Activated effector memory CD4-positive, alpha-beta T cell treated with Interleukin-2 at 50 U/mL for 16 hours (primary cell): ENCODE results near the gene SHCBP1L.
"Not testable (repeated sequence)": the region's sequence is repeated elsewhere in the genome, so short reads cannot be mapped to it uniquely, and the experiment has no call there.

Experiments used
- DNase-seq: peaks from one replicate; pipeline ENCODE4 v3.0.0-alpha.2; 2020

The SHCBP1L gene

DNA sequence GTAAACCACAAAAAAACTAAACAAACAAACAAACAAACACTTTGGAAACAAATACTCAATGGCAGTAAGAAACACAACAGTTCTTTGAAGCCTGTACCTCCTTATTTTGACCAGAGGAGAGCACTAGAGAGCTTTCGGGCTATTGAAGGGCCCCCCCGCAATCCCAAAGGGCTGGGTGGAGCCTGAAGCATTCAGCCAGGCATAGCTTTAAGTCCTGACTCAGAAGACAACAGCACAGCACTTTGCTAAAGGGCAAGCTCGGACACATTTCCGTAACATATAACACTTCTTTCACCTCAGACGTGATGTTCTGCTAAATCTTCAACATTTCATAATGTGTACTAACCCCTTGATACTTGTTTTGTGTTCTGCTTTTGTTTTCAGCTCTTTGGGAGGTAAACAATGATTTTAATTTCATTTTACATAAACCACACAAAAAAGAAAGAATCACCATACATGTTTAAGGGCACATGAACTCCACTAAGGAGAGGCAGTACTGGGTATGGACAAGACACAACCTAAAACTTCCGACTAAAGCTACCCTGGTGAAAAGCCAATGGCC lies 9.7 kb upstream of the SHCBP1L start:
- no peak for DNase-seq

GRCh38 chr1:182960046-182960445 lies 7.1 kb upstream of the SHCBP1L start:
- DNase-seq: no peak

DNA sequence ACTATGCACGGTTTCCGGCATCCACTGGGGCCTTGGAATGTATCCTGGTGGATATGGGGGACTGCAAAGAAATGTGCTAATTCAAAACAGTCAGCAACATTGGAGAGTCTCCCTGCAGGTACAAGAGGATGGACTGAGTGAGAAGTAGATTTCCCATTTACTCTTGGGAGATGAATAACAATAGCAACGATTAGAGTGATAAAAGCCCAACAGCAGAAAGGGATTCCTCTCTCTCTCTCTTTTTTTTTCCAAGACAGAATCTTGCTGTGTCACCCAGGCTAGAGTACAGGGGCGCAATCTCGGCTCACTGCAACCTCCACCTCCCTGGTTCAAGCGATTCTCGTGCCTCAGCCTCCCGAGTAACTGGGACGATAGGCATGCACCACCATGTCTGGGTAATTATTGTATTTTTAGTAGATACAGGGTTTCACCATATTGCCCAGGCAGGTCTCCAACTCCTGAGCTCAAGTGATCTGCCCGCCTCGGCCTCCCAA lies 5.0 kb upstream of the SHCBP1L start:
- no peak for DNase-seq

DNA sequence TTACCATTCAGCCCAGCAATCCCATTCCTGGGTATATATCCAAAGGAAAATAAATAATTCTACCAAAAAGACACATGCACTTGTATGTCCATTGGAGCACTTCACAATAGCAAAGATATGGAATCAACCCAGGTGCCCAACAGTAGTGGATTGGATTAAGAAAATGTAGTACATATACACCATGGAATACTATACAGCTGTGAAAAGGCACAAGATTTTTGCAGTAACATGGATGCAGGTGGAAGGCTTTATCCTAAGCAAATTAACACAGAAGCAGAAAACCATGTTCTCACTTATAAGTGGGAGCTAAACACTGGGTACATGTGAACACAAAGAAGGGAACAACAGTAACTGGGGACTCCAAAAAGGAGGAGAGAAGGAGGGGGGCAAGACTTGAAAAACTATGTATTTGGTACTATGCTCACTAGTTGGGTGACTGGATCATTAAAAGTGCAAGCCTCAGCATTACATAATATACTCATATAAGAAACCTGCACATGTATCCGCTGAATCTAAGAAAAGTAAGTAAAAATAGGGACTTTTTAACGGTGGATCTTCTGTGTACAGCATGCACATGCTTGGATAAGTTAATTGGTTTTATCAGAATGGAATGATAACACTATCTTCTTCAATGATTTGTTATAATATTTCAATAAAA lies 3.9 kb upstream of the SHCBP1L start:
- no peak for DNase-seq

GRCh38 chr1:182955596-182956588 lies 2.9 kb upstream of the SHCBP1L start:
- no peak for DNase-seq

- DNase-seq: no peak
Observed at GRCh38 chr1:182953826-182954225, 860 bp upstream of the SHCBP1L start.

GRCh38 chr1:182943336-182943735 lies 9.6 kb downstream of the SHCBP1L start:
- DNase-seq: not testable (repeated sequence)

DNA sequence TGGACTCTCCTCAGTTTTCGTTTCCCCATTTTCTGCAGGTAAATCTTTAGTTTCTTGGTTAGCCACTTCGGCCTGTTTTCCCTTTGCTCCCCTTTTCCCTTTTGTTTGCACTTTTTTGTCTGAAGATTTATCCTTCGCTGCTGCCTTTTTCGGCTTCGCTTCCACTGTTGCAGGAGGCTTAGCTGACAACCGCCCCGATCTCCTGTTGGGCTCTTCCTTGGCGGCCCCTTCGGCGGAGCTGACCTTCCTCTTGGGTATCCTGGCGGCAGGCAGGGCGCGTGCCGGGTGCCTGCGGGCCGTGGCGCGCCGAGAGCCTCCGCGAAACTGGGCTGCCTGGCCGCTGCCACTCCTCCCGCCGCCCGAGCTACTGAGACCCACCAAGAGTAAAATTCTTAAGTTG lies 10.8 kb downstream of the SHCBP1L start:
- DNase-seq: not testable (repeated sequence)

DNA sequence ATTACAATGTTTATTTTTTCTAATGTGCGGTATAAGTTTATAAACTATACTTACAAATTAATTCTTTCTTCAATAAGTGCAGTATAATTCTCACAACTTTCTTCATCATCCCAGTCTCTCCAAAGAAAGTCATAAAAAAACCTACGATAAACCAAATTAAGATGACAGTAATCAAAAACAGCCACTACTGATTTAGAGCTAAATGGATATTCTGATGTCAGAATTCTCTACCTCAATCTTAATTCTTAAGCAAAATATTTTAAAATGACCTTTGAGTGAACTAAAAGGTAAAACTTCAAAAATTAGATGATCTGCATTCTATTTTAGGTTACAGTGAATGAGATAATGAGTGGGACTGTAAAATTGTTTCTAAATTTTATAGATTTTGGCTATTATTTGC lies 13.6 kb downstream of the SHCBP1L start:
- no peak for DNase-seq

DNA sequence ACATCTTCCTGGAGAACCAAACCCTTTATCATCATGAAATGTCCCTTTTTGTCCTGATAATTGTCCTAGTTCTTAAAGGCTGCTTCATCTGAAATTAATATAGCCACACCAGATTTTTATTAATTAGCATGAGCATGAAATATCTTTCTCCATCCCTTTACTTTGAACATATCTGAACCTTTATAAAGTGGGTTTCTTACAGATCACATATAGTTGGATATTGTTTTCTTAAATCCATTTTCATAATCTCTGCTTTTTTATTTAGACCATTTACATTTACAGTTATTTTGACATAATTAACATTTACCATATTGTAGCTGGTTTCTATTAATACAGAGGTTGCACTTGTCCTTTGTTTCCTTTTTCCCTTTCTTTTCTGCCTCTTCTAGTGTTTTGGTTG lies 17.2 kb downstream of the SHCBP1L start:
- no peak for DNase-seq

DNA sequence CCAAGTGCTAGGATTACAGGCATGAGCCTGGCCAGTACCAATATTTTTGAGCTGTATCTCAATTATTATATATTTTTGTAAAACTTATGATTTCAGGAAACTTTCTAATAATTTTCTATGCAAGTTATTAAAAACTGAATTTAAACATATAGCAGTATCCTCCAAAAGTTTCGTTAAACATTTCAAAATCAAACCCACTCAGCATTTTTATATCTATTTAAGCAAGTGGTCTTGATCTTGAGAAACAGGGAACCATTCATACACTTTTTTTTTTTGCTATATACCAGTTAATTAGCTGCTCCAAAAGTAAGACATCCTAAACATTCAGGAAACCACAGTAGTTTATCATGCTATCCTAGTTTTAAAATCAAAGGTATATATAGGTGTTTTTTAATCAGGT lies 22.0 kb downstream of the SHCBP1L start:
- DNase-seq: no peak

DNA sequence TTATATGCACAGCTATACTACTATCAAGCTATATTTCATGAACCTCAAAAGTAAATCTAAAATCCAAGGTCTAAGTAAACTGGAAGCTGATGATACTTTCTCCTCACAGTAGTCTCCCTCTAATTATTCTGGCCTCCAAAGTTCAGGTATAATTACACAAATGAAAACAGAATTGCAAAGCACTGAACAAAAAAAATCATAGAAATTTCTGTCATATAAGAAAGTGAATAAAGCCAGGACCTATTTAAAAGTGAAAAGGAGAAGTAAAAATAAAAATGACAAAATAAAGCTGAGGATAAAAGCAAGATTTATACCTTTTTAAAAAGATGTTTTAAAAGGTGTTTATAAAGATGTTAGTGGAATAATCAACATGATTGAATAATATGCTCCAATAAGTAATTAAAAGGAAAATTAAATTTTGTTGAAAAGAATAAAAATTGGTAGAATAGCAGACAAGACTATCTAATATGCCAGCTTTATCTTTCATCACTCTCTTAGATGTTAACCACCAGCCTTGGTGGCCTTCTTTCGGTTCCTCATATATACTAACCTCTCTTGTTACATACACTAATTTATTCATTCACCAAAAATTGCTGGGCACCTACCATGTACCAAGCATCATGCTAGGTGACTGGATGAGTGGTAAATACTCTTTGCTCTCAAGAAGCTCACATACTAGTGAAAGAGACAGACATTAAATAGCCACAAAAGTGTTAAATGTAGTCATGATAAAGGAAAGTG lies 25.1 kb downstream of the SHCBP1L start:
- no peak for DNase-seq

DNA sequence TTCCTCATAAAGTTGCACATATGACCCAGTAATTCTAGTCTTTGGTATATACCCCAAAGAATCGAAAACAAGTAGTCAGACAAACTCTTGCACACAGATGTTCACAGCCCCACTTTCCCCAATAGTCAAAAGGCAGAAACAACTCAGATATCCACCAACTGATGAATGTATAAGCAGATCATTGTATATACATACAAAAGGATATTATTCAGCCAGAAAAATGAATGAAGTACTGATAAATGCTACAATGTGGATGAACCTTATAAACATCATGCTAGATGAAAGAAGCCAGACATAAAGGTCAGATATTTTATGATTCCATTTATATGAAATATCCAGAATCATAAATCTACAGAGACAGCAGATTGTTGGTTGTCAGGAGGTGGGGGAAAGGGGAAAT lies 27.3 kb downstream of the SHCBP1L start:
- no peak for DNase-seq

DNA sequence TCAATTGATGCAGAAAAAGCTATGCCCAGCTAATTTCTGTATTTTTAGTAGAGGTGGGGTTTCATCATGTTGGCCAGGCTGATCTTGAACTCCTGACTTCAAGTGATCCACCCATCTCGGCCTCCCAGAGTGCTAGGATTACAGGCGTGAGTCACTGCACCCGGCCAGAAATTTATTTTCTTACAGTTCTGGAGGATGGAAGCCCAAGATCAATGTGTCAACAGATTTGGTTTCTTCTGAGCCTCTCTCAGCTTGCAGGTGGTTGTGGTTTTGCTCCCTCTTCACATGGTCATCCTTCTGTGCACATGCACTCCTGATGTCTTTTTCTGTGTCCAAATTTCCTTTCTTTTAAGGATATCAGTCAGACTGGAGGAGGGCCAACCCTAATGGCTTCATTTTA lies 35.6 kb downstream of the SHCBP1L start:
- DNase-seq: no peak

DNA sequence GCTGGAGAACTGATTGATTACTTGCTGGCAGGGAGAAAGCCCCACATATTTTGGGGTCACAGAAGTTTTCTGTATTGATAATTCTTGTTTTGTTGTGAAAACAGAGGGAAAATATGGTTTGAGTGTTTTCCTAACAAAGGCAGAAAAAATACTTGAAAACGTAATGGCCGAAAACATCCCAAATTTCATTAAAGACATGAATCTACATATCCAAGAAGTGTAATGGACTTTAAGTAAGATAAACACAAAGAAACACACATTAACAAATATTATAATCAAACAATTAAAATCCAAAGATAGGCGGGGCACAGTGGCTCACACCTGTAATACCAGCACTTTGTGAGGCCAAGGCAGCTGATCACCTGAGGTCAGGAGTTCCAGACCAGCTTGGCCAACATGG lies 39.6 kb downstream of the SHCBP1L start:
- DNase-seq: no peak

- no peak for DNase-seq
Observed at GRCh38 chr1:182910143-182910542, 42.8 kb downstream of the SHCBP1L start.

DNA sequence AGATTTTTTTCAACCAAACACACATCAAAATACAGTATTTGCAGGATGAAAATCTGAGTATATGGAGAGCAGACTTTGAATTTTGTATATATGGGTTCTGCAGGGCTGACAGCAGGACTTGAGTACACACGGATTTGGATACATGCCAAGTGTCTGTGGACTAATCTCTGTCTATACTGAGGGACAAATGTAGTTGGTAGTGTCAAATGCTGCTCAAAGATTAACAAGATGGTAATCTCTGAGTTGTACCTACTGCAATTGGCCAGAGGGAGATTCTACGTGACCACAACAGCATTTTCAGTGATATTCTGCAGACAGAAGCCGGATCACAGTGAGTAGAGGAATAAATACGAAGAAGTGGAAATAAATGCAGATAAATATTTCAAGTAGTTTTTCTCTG lies 43.4 kb downstream of the SHCBP1L start:
- DNase-seq: no peak

- DNase-seq: no peak
Observed at GRCh38 chr1:182905321-182905720, 47.6 kb downstream of the SHCBP1L start.

GRCh38 chr1:182901946-182902345 lies 51.0 kb downstream of the SHCBP1L start:
- not testable (repeated sequence) for DNase-seq

DNA sequence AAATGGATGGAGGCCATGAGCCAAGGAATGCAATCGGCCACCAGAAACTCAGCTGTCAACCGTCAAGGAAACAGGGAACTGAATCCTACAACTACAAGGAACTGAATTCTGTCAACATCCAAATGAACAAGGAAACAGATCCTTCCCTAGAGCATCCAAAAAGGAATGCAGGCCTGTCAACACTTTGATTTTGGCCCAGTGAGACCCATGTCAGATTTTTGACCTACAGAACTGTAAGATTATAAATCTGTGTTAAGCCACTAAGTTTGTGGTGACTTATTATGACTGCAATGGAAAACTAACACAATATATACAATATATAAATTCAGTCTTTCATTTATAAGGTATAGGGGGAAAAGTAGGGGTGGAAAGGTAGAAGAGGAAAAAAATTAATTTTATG lies 55.3 kb downstream of the SHCBP1L start:
- DNase-seq: no peak

- no peak for DNase-seq
Observed at GRCh38 chr1:182890927-182891610, 61.9 kb downstream of the SHCBP1L start.

- no peak for DNase-seq
Observed at GRCh38 chr1:182889997-182890396, 63.0 kb downstream of the SHCBP1L start.
